GM12864 (cell line): ENCODE measurements around the gene SCRT2.

Source experiments
- DNase-seq: peaks from one replicate; pipeline ENCODE4 v3.0.0-alpha.2; 2011; ENCODE audit warnings: low read depth
- H3K4me3 ChIP-seq: 2 replicates; pipeline ENCODE4 v1.5.1; 2011; ENCODE audit warnings: mild to moderate bottlenecking, low read depth, low read length, control low read depth
- CTCF ChIP-seq: IDR thresholded peaks from 2 replicates; pipeline ENCODE4 v1.5.1; 2011; ENCODE audit warnings: low read depth, mild to moderate bottlenecking, moderate library complexity, low read length, control low read depth, inconsistent platforms; ENCODE audit errors: missing control alignments

The SCRT2 gene

GRCh38 chr20:662277-663192, 13.1 kb downstream of the SCRT2 start:
- no peak for TF ChIP-seq CTCF

GRCh38 chr20:661474-662270, 13.9 kb downstream of the SCRT2 start:
- no peak for TF ChIP-seq CTCF
- H3K4me3 ChIP-seq: no peak overlapping the region
- DNase-seq: no peak

More at GRCh38 chr20:662277-663192, 13.1 kb downstream of the SCRT2 start:
- DNase-seq: no peak
- H3K4me3 ChIP-seq: no peak overlapping the region

- H3K4me3 ChIP-seq: no peak overlapping the region
These were observed 16.8 kb downstream of the SCRT2 start for GRCh38 chr20:658731-659291.

GRCh38 chr20:658202-658601, 17.4 kb downstream of the SCRT2 start:
- H3K4me3 ChIP-seq: no peak overlapping the region
- no peak for DNase-seq
- TF ChIP-seq CTCF: no peak

More at GRCh38 chr20:658731-659291, 16.8 kb downstream of the SCRT2 start:
- no peak for TF ChIP-seq CTCF
- DNase-seq: no peak

- no peak for DNase-seq
- TF ChIP-seq CTCF: no peak
- no peak overlapping the region for H3K4me3 ChIP-seq
These were observed 19.6 kb downstream of the SCRT2 start for GRCh38 chr20:655726-656624.

GRCh38 chr20:654417-654750, 21.2 kb downstream of the SCRT2 start:
- TF ChIP-seq CTCF: no peak
- DNase-seq: no peak
- H3K4me3 ChIP-seq: no peak overlapping the region
